Measurements from ENCODE around the gene ELAVL4.

ELAVL4 gene

DNA sequence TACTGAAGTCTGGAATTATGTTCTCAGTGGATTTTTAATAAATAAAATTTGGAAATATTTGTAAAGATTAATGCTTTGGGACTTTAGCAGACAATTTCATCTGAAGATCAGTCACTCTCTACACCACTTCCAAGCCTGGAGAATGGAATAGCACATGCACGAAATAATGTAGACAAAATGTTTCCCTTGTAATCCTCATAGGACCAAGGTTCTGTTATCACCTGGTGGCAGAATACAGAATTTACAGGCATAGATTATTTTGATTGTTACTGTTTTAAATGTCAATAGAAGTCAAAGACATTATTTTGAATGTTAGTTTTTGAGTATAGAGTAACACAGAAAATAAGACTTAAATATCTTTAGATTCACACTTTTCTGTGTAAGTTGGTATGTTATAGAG lies 9.1 kb upstream of the ELAVL4 start:
- TF ChIP-seq, protein P1, sequence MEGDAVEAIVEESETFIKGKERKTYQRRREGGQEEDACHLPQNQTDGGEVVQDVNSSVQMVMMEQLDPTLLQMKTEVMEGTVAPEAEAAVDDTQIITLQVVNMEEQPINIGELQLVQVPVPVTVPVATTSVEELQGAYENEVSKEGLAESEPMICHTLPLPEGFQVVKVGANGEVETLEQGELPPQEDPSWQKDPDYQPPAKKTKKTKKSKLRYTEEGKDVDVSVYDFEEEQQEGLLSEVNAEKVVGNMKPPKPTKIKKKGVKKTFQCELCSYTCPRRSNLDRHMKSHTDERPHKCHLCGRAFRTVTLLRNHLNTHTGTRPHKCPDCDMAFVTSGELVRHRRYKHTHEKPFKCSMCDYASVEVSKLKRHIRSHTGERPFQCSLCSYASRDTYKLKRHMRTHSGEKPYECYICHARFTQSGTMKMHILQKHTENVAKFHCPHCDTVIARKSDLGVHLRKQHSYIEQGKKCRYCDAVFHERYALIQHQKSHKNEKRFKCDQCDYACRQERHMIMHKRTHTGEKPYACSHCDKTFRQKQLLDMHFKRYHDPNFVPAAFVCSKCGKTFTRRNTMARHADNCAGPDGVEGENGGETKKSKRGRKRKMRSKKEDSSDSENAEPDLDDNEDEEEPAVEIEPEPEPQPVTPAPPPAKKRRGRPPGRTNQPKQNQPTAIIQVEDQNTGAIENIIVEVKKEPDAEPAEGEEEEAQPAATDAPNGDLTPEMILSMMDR (IDR thresholded peaks at IDR 0.05; ENCODE audit: low read depth, low read length): no peak
- Histone ChIP-seq H3K36me3 (no peaks in the 10 kb centered on the region), H3K4me1 (peaks cover 3% of the 10 kb centered on the region; the same call in 1 of the 2 replicates), H3K4me3 (ENCODE audit: low read depth, low read length) (no peak overlapping the region), H3K27me3 (no peaks in the 10 kb centered on the region), H3K9me3 (no peaks in the 10 kb centered on the region)
- no peak for DNase-seq

DNA sequence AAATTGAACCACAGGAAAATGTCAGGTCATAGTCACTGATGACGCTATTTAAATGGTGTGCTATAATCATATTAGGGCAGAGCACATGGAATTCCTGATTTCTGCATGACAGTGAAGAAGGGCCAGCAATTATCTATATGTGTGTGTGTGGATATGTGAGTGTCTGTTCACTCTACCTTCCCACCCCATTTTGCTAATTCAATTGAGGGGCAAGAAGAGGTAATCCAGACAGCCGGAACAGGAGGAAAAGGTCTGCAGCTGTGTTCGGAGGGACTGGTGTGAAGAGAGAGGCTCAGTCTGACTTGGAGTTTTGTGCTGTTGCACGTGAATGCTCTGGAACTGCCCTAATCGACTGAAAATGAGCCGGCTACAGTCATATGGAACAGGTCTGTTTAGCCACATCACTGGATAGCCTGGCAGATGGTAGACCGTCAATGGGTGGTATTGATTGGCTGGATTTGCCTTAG lies 5.1 kb upstream of the ELAVL4 start:
- Histone ChIP-seq H3K4me1 (peaks cover 4% of the 10 kb centered on the region; the same call in 1 of the 2 replicates), H3K27me3 (no peaks in the 10 kb centered on the region), H3K9me3 (no peaks in the 10 kb centered on the region), H3K36me3 (no peaks in the 10 kb centered on the region), H3K4me3 (ENCODE audit: low read depth, low read length) (peak overlapping the region; percentile 21)
- TF ChIP-seq, protein P1 (IDR thresholded peaks at IDR 0.05; ENCODE audit: low read depth, low read length): no peak
- DNase-seq: peak; percentile 78

DNA sequence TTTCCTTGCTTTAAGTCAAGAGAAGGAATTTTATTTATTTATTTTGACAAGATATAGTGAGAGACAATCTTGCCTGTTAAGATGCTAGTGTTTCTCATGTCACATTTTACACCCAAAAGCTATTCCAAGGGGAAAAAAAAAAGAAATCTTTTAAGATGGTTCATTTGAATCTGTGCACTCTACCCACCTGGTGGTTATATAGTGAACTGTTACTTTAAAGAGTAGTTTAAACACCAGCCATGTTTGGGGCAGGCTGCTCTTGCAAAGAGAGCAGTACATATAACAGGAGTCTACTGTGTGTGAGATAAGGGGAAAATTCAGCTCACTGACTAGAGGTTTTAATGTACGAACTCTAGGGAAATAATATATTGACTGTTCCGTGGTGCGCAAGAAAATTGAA lies 3.3 kb upstream of the ELAVL4 start:
- DNase-seq: peak; percentile 31
- Histone ChIP-seq H3K4me3 (ENCODE audit: low read depth, low read length) (peak overlapping the region; percentile 38), H3K36me3 (no peaks in the 10 kb centered on the region), H3K9me3 (no peaks in the 10 kb centered on the region), H3K4me1 (peaks cover 4% of the 10 kb centered on the region; the same call in 1 of the 2 replicates), H3K27me3 (no peaks in the 10 kb centered on the region)
- TF ChIP-seq, protein P1 (IDR thresholded peaks at IDR 0.05; ENCODE audit: low read depth, low read length): peak; percentile 41

DNA sequence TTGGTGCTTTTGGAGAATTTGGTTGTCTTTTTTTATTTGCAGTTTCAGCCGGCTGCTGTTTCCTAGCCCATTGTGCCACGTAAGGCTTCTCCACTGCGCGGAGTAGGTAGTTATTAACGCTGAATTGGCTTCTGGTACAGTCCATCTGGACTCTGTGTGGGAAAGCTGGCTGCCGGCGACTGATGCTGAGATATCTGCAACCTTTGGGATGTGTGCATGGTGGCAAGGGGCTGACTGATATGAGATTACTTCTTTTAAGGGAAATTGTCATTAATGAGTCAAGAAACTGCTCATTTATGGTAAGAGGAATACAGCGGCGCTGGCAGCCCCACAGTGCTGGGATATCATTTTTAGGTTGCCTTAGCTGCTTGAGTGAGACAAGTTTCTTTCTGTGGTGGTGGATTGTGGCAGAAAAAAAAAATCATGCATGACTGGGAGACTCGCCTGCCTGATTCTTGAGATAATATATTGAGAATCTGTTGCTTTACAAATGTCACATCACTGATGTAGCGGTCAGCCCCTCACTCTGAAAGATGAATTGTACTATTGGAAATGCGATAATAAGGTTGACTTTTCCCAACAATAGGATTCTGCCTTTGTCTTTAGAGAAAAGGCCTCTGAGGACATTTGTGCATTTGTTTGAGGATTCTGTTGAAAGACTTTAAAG lies 2.5 kb upstream of the ELAVL4 start:
- peaks cover 4% of the 10 kb centered on the region; the same call in 1 of the 2 replicates for H3K4me1 ChIP-seq
- peak overlapping the region; percentile 38 for H3K4me3 ChIP-seq (ENCODE audit: low read depth, low read length)
- no peaks in the 10 kb centered on the region for H3K9me3 ChIP-seq
- no peaks in the 10 kb centered on the region for H3K27me3 ChIP-seq
- peak; percentile 70 for DNase-seq
- no peaks in the 10 kb centered on the region for H3K36me3 ChIP-seq
- TF ChIP-seq, protein P1 (IDR thresholded peaks at IDR 0.05; ENCODE audit: low read depth, low read length): no peak

DNA sequence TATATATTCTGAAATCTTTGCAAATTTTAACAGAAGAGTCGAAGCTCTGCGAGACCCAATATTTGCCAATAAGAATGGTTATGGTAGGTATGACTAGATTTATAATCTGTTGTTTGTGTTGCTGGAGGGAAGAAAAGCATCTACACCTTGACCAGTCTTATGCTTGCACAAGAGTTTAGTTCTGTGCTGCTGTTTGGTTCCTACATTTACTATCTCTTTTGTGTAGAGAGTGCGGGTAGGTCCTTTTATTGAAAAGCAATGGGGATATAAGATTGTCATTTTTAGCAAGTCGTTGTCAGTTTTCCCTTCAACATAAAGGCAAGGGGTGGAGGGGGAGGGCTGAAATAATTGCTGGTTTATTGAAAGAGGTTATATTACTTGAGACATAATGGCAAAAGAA lies 396 bp downstream of the ELAVL4 start:
- TF ChIP-seq, protein P1 (IDR thresholded peaks at IDR 0.05; ENCODE audit: low read depth, low read length): no peak
- no peaks in the 10 kb centered on the region for H3K36me3 ChIP-seq
- H3K27me3 ChIP-seq: no peaks in the 10 kb centered on the region
- peak overlapping the region; percentile 76 for H3K4me3 ChIP-seq (ENCODE audit: low read depth, low read length)
- peaks cover 4% of the 10 kb centered on the region; the same call in 1 of the 2 replicates for H3K4me1 ChIP-seq
- no peaks in the 10 kb centered on the region for H3K9me3 ChIP-seq
- no peak for DNase-seq

DNA sequence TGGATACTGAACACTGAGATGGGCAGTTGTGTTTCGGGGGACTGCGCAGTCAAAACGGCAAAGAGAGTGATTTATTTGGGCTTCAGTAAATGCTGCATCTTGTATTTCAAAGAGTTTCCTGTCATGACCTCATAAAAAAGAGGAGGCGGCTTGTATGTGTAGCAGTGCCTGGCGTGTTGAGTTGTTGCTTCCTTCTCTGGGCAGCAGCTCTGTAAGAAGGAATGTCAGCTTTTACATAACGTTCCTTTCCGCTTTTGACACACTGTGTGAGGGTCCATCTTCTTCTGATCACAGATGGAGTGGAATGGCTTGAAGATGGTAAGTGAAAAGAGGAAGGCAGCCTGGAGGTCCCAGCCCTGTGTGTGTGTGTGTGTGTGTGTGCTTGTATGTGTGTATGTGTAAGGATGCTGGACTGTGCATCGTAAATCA lies 941 bp downstream of the ELAVL4 start:
- Histone ChIP-seq H3K36me3 (no peaks in the 10 kb centered on the region), H3K4me1 (peaks cover 1% of the 10 kb centered on the region; the same call in 1 of the 2 replicates), H3K4me3 (ENCODE audit: low read depth, low read length) (peak overlapping the region; percentile 76), H3K27me3 (no peaks in the 10 kb centered on the region), H3K9me3 (no peaks in the 10 kb centered on the region)
- peak; percentile 20 for DNase-seq
- TF ChIP-seq, protein P1 (IDR thresholded peaks at IDR 0.05; ENCODE audit: low read depth, low read length): no peak
